Bronchial epithelial cell (primary cell): Measurements from ENCODE around the gene NWD2. TPM values are rescaled to one million over a fixed set of nuclear protein-coding genes. Genes with fewer than 3 reads are reported as not detected.

ENCODE experiments used
- DNase-seq: peaks from one replicate; pipeline ENCODE4 v3.0.0-alpha.2; 2010; ENCODE audit warnings: low read depth
- FAIRE-seq: peaks from 2 replicates; lab custom pipeline; 2011; peaks lifted over from hg19 to GRCh38; lab: Jason Lieb, UNC
- H3K27me3 ChIP-seq: 2 replicates; pipeline ENCODE4 v1.5.1; 2011; ENCODE audit warnings: low read length; ENCODE audit not compliant: control insufficient read depth, insufficient read depth
- H3K36me3 ChIP-seq: 2 replicates; pipeline ENCODE4 v1.5.1; 2011; ENCODE audit warnings: low read length; ENCODE audit not compliant: control insufficient read depth, insufficient read depth
- H3K4me3 ChIP-seq: 2 replicates; pipeline ENCODE4 v1.5.1; 2011; ENCODE audit warnings: mild to moderate bottlenecking, low read depth, low read length, control low read depth
- total RNA-seq: library from RNA; depleted of rRNA; stranded (reverse); fragments of >200 nt; gene quantifications from 2 replicates; pipeline ENCODE4 v1.2.1, GENCODE V29; 2014
- TF ChIP-seq, protein P1 (sequence below): IDR thresholded peaks from 2 replicates; pipeline ENCODE4 v1.5.1; 2011; ENCODE audit warnings: mild to moderate bottlenecking, moderate library complexity, low read length, control low read depth, inconsistent platforms; ENCODE audit not compliant: insufficient read depth, severe bottlenecking

Gene NWD2
- total RNA-seq, 1 donor from 2014 or later: 0.26 TPM

DNA sequence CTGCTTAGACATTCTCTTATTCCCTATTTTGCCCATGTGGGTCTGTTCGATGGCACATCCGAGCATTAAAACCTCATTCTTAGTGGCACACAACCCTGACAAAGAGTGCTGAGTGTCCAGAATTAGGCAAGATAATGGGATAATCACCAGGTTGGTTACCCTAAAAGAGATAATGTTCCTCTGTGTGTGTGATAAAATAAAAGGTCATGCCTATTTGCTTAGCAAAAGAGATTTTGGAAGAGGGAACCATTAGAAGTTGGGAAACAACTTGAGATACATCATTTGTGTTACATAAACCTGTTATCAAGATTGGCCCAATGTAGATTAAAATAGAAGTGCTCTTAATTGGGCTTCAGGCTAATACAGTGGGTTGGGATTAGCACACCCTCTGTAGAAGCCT, 182.7 kb downstream of the NWD2 start:
- TF ChIP-seq, protein P1, sequence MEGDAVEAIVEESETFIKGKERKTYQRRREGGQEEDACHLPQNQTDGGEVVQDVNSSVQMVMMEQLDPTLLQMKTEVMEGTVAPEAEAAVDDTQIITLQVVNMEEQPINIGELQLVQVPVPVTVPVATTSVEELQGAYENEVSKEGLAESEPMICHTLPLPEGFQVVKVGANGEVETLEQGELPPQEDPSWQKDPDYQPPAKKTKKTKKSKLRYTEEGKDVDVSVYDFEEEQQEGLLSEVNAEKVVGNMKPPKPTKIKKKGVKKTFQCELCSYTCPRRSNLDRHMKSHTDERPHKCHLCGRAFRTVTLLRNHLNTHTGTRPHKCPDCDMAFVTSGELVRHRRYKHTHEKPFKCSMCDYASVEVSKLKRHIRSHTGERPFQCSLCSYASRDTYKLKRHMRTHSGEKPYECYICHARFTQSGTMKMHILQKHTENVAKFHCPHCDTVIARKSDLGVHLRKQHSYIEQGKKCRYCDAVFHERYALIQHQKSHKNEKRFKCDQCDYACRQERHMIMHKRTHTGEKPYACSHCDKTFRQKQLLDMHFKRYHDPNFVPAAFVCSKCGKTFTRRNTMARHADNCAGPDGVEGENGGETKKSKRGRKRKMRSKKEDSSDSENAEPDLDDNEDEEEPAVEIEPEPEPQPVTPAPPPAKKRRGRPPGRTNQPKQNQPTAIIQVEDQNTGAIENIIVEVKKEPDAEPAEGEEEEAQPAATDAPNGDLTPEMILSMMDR: no peak
- no peak for FAIRE-seq
- H3K27me3 ChIP-seq: no peaks in the 10 kb centered on the region
- H3K4me3 ChIP-seq: no peak overlapping the region
- no peak for DNase-seq
- H3K36me3 ChIP-seq: no peaks in the 10 kb centered on the region

DNA sequence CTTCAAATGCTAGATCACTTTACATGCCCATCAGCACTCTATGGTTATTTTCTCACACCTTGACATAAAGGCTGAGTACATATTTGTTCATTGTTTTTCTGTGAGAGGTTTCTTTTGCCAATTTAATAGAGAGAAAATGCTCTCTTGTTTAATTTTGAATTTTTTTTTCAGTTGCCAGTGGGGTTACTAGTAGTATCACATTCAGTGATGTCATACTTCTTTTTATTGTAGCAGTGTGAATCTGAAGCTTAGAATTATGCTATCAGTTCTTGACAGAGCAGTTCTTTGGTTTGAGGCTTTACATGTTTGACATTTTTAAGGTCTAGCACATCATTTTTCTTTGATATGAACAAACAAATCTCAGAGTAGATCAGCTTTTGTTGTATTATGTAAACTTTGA, 185.4 kb downstream of the NWD2 start:
- DNase-seq: no peak
- H3K4me3 ChIP-seq: no peak overlapping the region
- no peak for FAIRE-seq
- H3K36me3 ChIP-seq: no peaks in the 10 kb centered on the region
- TF ChIP-seq, protein P1: no peak
- no peaks in the 10 kb centered on the region for H3K27me3 ChIP-seq

DNA sequence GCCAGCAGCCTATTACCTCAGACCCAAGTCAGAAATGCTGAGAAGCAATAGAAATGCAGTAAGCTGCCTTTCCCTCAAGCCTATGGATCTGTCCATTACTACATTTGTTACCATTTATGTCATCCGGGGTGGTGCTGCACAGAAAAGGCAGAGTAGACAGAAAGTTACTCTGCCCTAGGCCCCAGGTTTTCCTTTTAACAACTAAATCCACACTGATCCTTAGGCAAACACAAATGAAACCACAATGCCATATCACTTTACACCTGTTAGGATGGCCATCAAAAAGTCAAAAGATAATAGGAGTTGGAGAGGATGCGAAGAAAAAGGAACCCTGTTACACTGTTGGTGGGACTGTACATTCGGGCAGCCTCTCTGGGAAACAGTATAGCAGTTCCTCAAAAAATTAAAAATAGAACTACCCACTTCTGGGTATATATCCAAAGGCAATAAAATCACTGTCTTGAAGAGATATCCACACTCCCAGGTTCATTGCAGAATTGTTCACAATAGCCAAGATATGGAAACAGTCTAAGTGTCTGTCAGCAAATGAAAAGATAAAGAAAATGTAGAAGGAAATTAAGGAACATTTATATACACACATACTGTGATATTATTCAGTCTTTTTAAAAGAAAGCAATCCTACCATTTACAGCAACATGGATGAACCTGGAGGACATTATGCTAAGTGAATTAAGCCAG, 186.3 kb downstream of the NWD2 start:
- no peaks in the 10 kb centered on the region for H3K27me3 ChIP-seq
- no peaks in the 10 kb centered on the region for H3K36me3 ChIP-seq
- no peak overlapping the region for H3K4me3 ChIP-seq
- TF ChIP-seq, protein P1: no peak
- FAIRE-seq (no peak), DNase-seq (no peak)

DNA sequence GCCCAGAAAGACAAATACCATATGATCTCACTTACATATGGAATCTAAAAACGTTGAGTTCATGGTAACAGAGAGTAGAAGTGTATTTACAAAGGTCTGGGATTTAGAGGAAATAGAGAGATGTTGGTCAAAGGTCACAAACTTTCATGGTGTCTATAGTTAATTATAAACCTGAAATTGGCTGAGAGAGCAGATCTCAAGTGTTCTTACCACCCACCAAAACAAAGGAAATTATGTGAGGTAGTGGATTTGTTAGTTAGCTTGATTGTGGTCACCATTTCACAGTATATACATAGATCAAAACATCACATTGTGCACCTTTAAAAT, 186.8 kb downstream of the NWD2 start:
- H3K4me3 ChIP-seq: no peak overlapping the region
- DNase-seq (no peak), FAIRE-seq (no peak)
- TF ChIP-seq, protein P1: no peak
- H3K27me3 ChIP-seq: no peaks in the 10 kb centered on the region
- no peaks in the 10 kb centered on the region for H3K36me3 ChIP-seq

DNA sequence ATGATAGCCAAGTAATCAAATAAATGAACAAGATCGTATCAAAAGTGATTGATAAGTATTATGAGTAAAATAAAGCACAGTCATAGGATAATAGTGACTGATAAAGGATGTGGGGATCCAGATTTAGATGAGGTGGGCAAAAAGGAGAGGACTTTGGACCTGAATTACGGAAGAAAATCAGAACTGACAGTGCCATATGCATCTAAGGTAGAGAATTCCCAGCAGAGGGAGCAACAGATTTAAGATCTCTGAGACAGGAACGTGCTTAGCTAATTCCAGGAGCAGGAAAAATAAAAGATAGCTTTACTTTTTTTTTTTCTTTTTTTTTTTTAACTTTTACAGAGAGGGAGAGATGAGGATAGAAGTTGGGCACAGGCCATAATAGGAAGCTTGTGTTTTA, 189.9 kb downstream of the NWD2 start:
- Histone ChIP-seq H3K36me3 (no peaks in the 10 kb centered on the region), H3K27me3 (no peaks in the 10 kb centered on the region), H3K4me3 (no peak overlapping the region)
- DNase-seq (peak; percentile 33), FAIRE-seq (no peak)
- TF ChIP-seq, protein P1: no peak

DNA sequence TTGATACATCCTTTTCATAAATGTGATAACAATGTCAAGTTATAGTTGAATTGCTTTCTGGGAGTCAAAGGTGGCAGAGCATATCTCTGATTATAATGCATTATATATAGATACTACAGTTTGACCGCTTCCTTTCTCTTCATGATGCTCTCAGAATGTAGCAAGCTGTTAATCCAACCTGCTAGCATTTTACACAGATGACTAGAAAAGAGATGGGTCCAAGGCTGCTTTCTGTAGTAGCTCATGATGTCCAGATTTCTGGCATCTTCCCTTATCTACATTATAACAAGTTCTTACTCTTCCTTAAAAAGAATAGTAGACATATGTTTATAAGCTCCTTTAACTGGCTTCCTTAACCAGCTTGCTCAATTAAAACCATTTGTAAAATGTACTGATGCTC, 192.0 kb downstream of the NWD2 start:
- DNase-seq: no peak
- FAIRE-seq: no peak
- no peaks in the 10 kb centered on the region for H3K27me3 ChIP-seq
- TF ChIP-seq, protein P1: no peak
- no peak overlapping the region for H3K4me3 ChIP-seq
- no peaks in the 10 kb centered on the region for H3K36me3 ChIP-seq
